ENCODE results near the gene ZNF599. TPM values are rescaled to one million over a fixed set of nuclear protein-coding genes. Genes with fewer than 3 reads are reported as not detected.

ZNF599 gene
- total and polyA plus RNA-seq, 2 of the 13 experiments (the other 11 are each of a cell fraction or from before 2014, with no cell fraction given): 5.8 to 7.3 TPM

GRCh38 chr19:34734537-34735103 lies 38.4 kb downstream of the ZNF599 start (continued):
- TF ChIP-seq, protein P1, sequence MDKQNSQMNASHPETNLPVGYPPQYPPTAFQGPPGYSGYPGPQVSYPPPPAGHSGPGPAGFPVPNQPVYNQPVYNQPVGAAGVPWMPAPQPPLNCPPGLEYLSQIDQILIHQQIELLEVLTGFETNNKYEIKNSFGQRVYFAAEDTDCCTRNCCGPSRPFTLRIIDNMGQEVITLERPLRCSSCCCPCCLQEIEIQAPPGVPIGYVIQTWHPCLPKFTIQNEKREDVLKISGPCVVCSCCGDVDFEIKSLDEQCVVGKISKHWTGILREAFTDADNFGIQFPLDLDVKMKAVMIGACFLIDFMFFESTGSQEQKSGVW (CRISPR knock-in tag; IDR thresholded peaks at IDR 0.05; ENCODE audit: borderline replicate concordance): 0 out of 2 replicates have a peak, but pooled peaks have one; percentile 27
- TF ChIP-seq ZBTB21 (CRISPR knock-in tag; IDR thresholded peaks at IDR 0.05): peak; percentile 96
- TF ChIP-seq STAT6 (CRISPR knock-in tag; IDR thresholded peaks at IDR 0.05; ENCODE audit: borderline replicate concordance): no peak
- no peak for TF ChIP-seq NR0B2 (CRISPR knock-in tag; IDR thresholded peaks at IDR 0.05)
- TF ChIP-seq ZNF230 (CRISPR knock-in tag; IDR thresholded peaks at IDR 0.05): no peak; the same call in 1 of the 2 replicates
- no peak for TF ChIP-seq MIXL1 (CRISPR knock-in tag; IDR thresholded peaks at IDR 0.05)
- TF ChIP-seq, protein P2, sequence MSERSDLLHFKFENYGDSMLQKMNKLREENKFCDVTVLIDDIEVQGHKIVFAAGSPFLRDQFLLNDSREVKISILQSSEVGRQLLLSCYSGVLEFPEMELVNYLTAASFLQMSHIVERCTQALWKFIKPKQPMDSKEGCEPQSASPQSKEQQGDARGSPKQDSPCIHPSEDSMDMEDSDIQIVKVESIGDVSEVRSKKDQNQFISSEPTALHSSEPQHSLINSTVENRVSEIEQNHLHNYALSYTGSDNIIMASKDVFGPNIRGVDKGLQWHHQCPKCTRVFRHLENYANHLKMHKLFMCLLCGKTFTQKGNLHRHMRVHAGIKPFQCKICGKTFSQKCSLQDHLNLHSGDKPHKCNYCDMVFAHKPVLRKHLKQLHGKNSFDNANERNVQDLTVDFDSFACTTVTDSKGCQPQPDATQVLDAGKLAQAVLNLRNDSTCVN (CRISPR knock-in tag; IDR thresholded peaks at IDR 0.05; ENCODE audit: borderline replicate concordance): no peak
- 0 out of 2 replicates have a peak, but pooled peaks have one; percentile 11 for TF ChIP-seq ZNF567 (CRISPR knock-in tag; IDR thresholded peaks at IDR 0.05; ENCODE audit: borderline replicate concordance)
- TF ChIP-seq HOXA7 (CRISPR knock-in tag; IDR thresholded peaks at IDR 0.05): no peak
- no peak for TF ChIP-seq ZNF460 (CRISPR knock-in tag; IDR thresholded peaks at IDR 0.05; ENCODE audit: borderline replicate concordance)
- no peak for TF ChIP-seq SOX6 (IDR thresholded peaks at IDR 0.05)
- TF ChIP-seq SOX6 (CRISPR knock-in tag; IDR thresholded peaks at IDR 0.05): no peak
- TF ChIP-seq, protein P3, sequence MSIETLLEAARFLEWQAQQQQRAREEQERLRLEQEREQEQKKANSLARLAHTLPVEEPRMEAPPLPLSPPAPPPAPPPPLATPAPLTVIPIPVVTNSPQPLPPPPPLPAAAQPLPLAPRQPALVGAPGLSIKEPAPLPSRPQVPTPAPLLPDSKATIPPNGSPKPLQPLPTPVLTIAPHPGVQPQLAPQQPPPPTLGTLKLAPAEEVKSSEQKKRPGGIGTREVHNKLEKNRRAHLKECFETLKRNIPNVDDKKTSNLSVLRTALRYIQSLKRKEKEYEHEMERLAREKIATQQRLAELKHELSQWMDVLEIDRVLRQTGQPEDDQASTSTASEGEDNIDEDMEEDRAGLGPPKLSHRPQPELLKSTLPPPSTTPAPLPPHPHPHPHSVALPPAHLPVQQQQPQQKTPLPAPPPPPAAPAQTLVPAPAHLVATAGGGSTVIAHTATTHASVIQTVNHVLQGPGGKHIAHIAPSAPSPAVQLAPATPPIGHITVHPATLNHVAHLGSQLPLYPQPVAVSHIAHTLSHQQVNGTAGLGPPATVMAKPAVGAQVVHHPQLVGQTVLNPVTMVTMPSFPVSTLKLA (IDR thresholded peaks at IDR 0.05): peak; percentile 59; the same call in 1 of the 2 replicates
- no peak for TF ChIP-seq ZNF841 (CRISPR knock-in tag; IDR thresholded peaks at IDR 0.05; ENCODE audit: borderline replicate concordance)
- TF ChIP-seq AKAP8 (CRISPR knock-in tag; IDR thresholded peaks at IDR 0.05): no peak
- no peak for TF ChIP-seq SIN3B (IDR thresholded peaks at IDR 0.05; ENCODE audit: low read length)
- no peak for TF ChIP-seq EHMT2 (IDR thresholded peaks at IDR 0.05; ENCODE audit: borderline replicate concordance, low read depth, low read length)
- no peak for TF ChIP-seq CBX1 (IDR thresholded peaks at IDR 0.05; ENCODE audit: low read depth)
- no peak for TF ChIP-seq ZNF816 (CRISPR knock-in tag; IDR thresholded peaks at IDR 0.05; ENCODE audit: borderline replicate concordance)
- no peak for TF ChIP-seq MIER3 (CRISPR knock-in tag; IDR thresholded peaks at IDR 0.05; ENCODE audit: borderline replicate concordance)
- TF ChIP-seq ATF2 (CRISPR knock-in tag; IDR thresholded peaks at IDR 0.05): no peak
- no peak for TF ChIP-seq MTA1 (CRISPR knock-in tag; IDR thresholded peaks at IDR 0.05; ENCODE audit: borderline replicate concordance)
- no peak for TF ChIP-seq SP4 (CRISPR knock-in tag; IDR thresholded peaks at IDR 0.05)

Measured in HepG2 (cell line).